Central memory CD8-positive, alpha-beta T cell (primary cell): Measurements from ENCODE around the gene GGCX.

Experiments used
- ATAC-seq: fragments of 150-1000 bp; cut with Tn5 transposase; replicated peaks from 2 replicates; pipeline ENCODE4 v1.10.0; 2022; ENCODE audit warnings: mild to moderate bottlenecking, moderate FRiP score, moderate number of reproducible peaks; ENCODE audit not compliant: poor library complexity, severe bottlenecking; ENCODE audit errors: extremely low read depth
- DNase-seq, 2 donors: peaks; one replicate each; pipeline ENCODE4 v3.0.0; 2021; ENCODE audit warnings: low spot score in 2 of 2
- H3K27ac Mint-ChIP-seq: one replicate; pipeline ENCODE4 v1.8.0; 2022; ENCODE audit warnings: low read depth, mild to moderate bottlenecking, moderate library complexity, mixed read lengths
- H3K27me3 Mint-ChIP-seq: one replicate; pipeline ENCODE4 v1.8.0; 2022; ENCODE audit warnings: mixed read lengths
- H3K36me3 Mint-ChIP-seq: one replicate; pipeline ENCODE4 v1.8.0; 2022; ENCODE audit warnings: mild to moderate bottlenecking, moderate library complexity, mixed read lengths; ENCODE audit not compliant: insufficient read depth
- H3K4me1 Mint-ChIP-seq: one replicate; pipeline ENCODE4 v1.8.0; 2022; ENCODE audit warnings: mixed read lengths
- H3K4me3 Mint-ChIP-seq: one replicate; pipeline ENCODE4 v1.8.0; 2022; ENCODE audit warnings: mild to moderate bottlenecking, moderate library complexity, mixed read lengths
- H3K9me3 Mint-ChIP-seq: one replicate; pipeline ENCODE4 v1.8.0; 2022; ENCODE audit warnings: mixed read lengths

The GGCX gene

GRCh38 chr2:85589982-85590791 lies 28.9 kb upstream of the GGCX start:
- Mint-ChIP-seq H3K9me3 (no peaks in the 10 kb centered on the region), H3K4me3 (no peak overlapping the region), H3K27ac (no peak overlapping the region), H3K36me3 (peaks cover 2% of the 10 kb centered on the region), H3K4me1 (peaks cover 51% of the 10 kb centered on the region), H3K27me3 (no peaks in the 10 kb centered on the region)
- DNase-seq (no peak), ATAC-seq (no peak)

DNA sequence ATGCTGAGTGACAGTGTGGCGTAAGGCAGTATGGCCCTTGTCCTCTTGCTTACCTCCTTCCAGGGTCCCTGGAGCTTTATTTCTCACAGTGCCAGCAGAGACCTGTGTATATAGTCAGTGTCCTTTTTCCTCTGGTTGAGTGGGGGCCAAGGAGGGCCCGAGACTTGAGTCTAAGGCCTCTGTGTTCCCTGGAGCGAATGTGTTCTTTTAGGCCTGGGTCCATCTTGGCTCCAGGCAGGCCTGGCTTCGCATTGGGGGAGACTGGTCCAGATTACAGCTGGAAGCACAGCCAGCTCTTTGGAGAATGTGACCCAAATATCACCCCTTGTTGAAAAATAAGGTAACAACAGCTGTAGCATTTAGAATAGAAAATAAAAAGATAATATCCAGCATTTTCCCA lies 27.9 kb upstream of the GGCX start:
- no peak for DNase-seq
- Mint-ChIP-seq H3K27me3 (no peaks in the 10 kb centered on the region), H3K27ac (peak overlapping the region; percentile 39)

GRCh38 chr2:85588645-85589044 lies 27.4 kb upstream of the GGCX start:
- no peaks in the 10 kb centered on the region for H3K9me3 Mint-ChIP-seq
- H3K4me1 Mint-ChIP-seq = peaks cover 45% of the 10 kb centered on the region
- no peak for DNase-seq
- ATAC-seq = no peak
- H3K27me3 Mint-ChIP-seq = no peaks in the 10 kb centered on the region
- H3K27ac Mint-ChIP-seq = peak overlapping the region; percentile 39
- H3K36me3 Mint-ChIP-seq = peaks cover 4% of the 10 kb centered on the region
- H3K4me3 Mint-ChIP-seq = no peak overlapping the region

More for the DNA sequence above, 27.9 kb upstream of the GGCX start:
- Mint-ChIP-seq H3K4me1 (peaks cover 47% of the 10 kb centered on the region), H3K9me3 (no peaks in the 10 kb centered on the region), H3K4me3 (no peak overlapping the region), H3K36me3 (peaks cover 4% of the 10 kb centered on the region)
- ATAC-seq = no peak

- H3K36me3 Mint-ChIP-seq = peaks cover 4% of the 10 kb centered on the region
- no peaks in the 10 kb centered on the region for H3K27me3 Mint-ChIP-seq
- H3K4me3 Mint-ChIP-seq = no peak overlapping the region
- no peak for DNase-seq
- no peak for ATAC-seq
- H3K9me3 Mint-ChIP-seq = no peaks in the 10 kb centered on the region
- H3K4me1 Mint-ChIP-seq = peaks cover 48% of the 10 kb centered on the region
- H3K27ac Mint-ChIP-seq = peak overlapping the region; percentile 39
These were observed 26.9 kb upstream of the GGCX start for GRCh38 chr2:85588236-85588635.

DNA sequence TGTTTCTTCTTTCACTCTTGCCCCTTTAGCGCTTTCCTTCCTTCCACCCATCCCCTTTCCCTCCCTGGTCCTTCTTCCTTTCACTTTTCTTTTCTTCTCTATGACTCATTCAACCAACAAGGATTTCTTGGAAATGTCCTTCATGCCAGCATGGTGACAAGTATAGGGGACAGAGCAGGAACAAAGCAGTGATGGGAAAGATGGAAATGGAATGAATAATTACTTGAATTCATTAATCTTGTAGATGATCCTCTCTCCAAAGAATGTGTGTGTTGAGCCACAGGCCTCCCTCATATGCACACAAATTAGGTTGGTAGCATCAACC lies 24.4 kb upstream of the GGCX start:
- Mint-ChIP-seq H3K27ac (peak overlapping the region; percentile 93), H3K36me3 (peaks cover 19% of the 10 kb centered on the region), H3K27me3 (no peaks in the 10 kb centered on the region), H3K9me3 (no peaks in the 10 kb centered on the region), H3K4me1 (peaks cover 56% of the 10 kb centered on the region), H3K4me3 (peak overlapping the region; percentile 80)
- DNase-seq = no peak
- ATAC-seq = no peak

- no peaks in the 10 kb centered on the region for H3K27me3 Mint-ChIP-seq
- H3K9me3 Mint-ChIP-seq = no peaks in the 10 kb centered on the region
- DNase-seq (no peak), ATAC-seq (peak; percentile 50)
- peaks cover 25% of the 10 kb centered on the region for H3K36me3 Mint-ChIP-seq
- H3K4me3 Mint-ChIP-seq = peak overlapping the region; percentile 80
- H3K4me1 Mint-ChIP-seq = peaks cover 54% of the 10 kb centered on the region
- peak overlapping the region; percentile 93 for H3K27ac Mint-ChIP-seq
These were observed 23.8 kb upstream of the GGCX start for GRCh38 chr2:85584857-85585780.

GRCh38 chr2:85584354-85584856 lies 23.1 kb upstream of the GGCX start, which contains the start of gene VAMP5:
TSS of gene VAMP5 (plus strand) at chr2:85584431. CDS start at chr2:85584491, 60 bp downstream.
- DNase-seq (no peak), ATAC-seq (peak; percentile 55)
- Mint-ChIP-seq H3K27ac (peak within 1 kb of the TSS; percentile 93), H3K4me3 (peak within 1 kb of the TSS; percentile 80), H3K4me1 (peaks cover 57% of the 10 kb centered on the region), H3K9me3 (no peaks in the 10 kb centered on the region), H3K36me3 (peaks cover 26% of the 10 kb centered on the region), H3K27me3 (no peaks in the 10 kb centered on the region)

DNA sequence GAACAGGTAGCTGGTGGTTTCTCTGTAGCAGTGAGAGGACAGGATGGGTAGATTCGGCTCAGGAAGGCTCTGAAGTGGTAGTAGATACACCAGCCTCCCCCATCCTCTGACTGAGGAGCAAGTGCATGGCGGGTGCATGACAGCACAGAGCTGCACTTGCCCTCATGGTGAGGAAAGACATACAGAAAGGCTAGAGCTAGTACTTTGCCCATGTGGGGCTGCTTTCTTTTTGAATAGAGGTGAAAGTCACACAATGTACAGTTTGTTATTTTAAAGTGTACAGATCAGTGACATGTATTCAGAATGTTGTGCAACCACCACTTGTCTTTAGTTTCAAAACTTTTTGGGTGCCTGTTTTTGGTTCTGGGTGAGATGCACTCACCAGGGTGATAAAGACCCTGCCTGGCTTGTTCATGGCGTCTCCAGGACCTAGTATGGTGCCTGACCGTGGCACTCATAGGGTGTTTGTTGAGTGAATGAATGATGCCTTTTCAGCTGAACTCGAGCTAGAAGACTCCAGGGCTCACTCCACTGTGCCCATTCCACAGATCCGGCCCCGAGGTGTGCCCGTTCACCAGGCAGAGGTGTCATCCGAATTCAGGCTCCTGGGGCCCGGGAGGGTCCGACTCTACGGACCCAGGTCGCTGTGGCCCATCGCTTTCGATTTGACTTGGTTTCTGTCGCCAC lies 22.5 kb upstream of the GGCX start:
- ATAC-seq (peak; percentile 50), DNase-seq (no peak)
- Mint-ChIP-seq H3K36me3 (peaks cover 28% of the 10 kb centered on the region), H3K4me3 (peak overlapping the region; percentile 80), H3K4me1 (peaks cover 60% of the 10 kb centered on the region), H3K27me3 (no peaks in the 10 kb centered on the region), H3K27ac (peak overlapping the region; percentile 74), H3K9me3 (no peaks in the 10 kb centered on the region)

GRCh38 chr2:85582492-85582891 lies 21.2 kb upstream of the GGCX start:
- H3K4me1 Mint-ChIP-seq = peaks cover 58% of the 10 kb centered on the region
- ATAC-seq (no peak), DNase-seq (no peak)
- H3K36me3 Mint-ChIP-seq = peaks cover 33% of the 10 kb centered on the region
- peak overlapping the region; percentile 31 for H3K4me3 Mint-ChIP-seq
- H3K27ac Mint-ChIP-seq = peak overlapping the region; percentile 48
- H3K9me3 Mint-ChIP-seq = no peaks in the 10 kb centered on the region
- H3K27me3 Mint-ChIP-seq = no peaks in the 10 kb centered on the region

DNA sequence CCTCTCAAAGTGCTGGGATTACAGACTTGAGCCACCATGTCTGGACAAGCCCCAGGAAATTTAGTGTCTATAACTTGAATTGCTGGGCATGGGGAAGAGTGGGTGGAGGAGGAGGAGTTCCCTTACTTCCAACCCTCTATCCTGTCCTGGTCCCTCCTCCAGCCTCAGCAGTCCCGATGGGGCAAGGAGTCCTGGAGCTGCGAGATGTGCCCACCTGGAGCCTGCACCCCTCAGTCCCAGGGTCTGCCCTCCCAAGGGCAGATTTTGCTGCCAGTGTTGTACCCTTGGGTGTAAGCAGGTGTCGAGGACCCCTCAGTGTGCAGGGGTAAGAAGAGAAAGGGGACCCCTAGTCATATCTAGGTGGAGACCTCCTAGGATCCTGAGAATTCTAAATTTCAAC lies 18.9 kb upstream of the GGCX start:
- Mint-ChIP-seq H3K4me3 (peak overlapping the region; percentile 95), H3K27me3 (no peaks in the 10 kb centered on the region), H3K27ac (peak overlapping the region; percentile 44), H3K9me3 (no peaks in the 10 kb centered on the region), H3K36me3 (peaks cover 33% of the 10 kb centered on the region), H3K4me1 (peaks cover 52% of the 10 kb centered on the region)
- no peak for ATAC-seq
- DNase-seq = no peak

GRCh38 chr2:85579266-85579935 lies 18.1 kb upstream of the GGCX start:
- Mint-ChIP-seq H3K4me3 (peak overlapping the region; percentile 95), H3K36me3 (peaks cover 31% of the 10 kb centered on the region), H3K27me3 (no peaks in the 10 kb centered on the region)

More at GRCh38 chr2:85579266-85579935, 18.1 kb upstream of the GGCX start:
- Mint-ChIP-seq H3K27ac (peak overlapping the region; percentile 94), H3K9me3 (no peaks in the 10 kb centered on the region), H3K4me1 (peaks cover 46% of the 10 kb centered on the region)
- ATAC-seq = no peak
- no peak for DNase-seq
